Measurements from ENCODE around the gene KIAA1671. TPM values are rescaled to one million over a fixed set of nuclear protein-coding genes. Genes with fewer than 3 reads are reported as not detected.

KIAA1671 gene
- total RNA-seq, 1 experiment from 2014 or later: 9.6 TPM

- no peak for DNase-seq (ENCODE audit: low spot score)
- in situ Hi-C loops (cut with HindIII; ENCODE audit: low sequenced_read_pairs): no loop called here
Observed at GRCh38 chr22:24976442-24977218, 24.1 kb downstream of the KIAA1671 start.

- in situ Hi-C loops (cut with HindIII; ENCODE audit: low sequenced_read_pairs): no loop called here
- DNase-seq (ENCODE audit: low spot score): no peak
Observed at GRCh38 chr22:24977370-24978221, 25.1 kb downstream of the KIAA1671 start.

GRCh38 chr22:24978308-24978707 lies 25.8 kb downstream of the KIAA1671 start:
- in situ Hi-C loops (cut with HindIII; ENCODE audit: low sequenced_read_pairs): no loop called here
- DNase-seq (ENCODE audit: low spot score): no peak

GRCh38 chr22:24981066-24981465 lies 28.6 kb downstream of the KIAA1671 start:
- in situ Hi-C loops (cut with HindIII; ENCODE audit: low sequenced_read_pairs): no loop called here
- DNase-seq (ENCODE audit: low spot score): no peak

- in situ Hi-C loops (cut with HindIII; ENCODE audit: low sequenced_read_pairs): no loop called here
Observed at GRCh38 chr22:24981656-24982055, 29.1 kb downstream of the KIAA1671 start.

GRCh38 chr22:24982301-24983056 lies 30.0 kb downstream of the KIAA1671 start:
- in situ Hi-C loops (cut with HindIII; ENCODE audit: low sequenced_read_pairs): no loop called here
- DNase-seq (ENCODE audit: low spot score): no peak

More at GRCh38 chr22:24981656-24982055, 29.1 kb downstream of the KIAA1671 start:
- no peak for DNase-seq (ENCODE audit: low spot score)

GRCh38 chr22:24983151-24983550 lies 30.6 kb downstream of the KIAA1671 start:
- in situ Hi-C loops (cut with HindIII; ENCODE audit: low sequenced_read_pairs): no loop called here
- DNase-seq (ENCODE audit: low spot score): no peak

GRCh38 chr22:24984122-24984521 lies 31.6 kb downstream of the KIAA1671 start:
- no peak for DNase-seq (ENCODE audit: low spot score)
- in situ Hi-C loops (cut with HindIII; ENCODE audit: low sequenced_read_pairs): no loop called here

- no peak for DNase-seq (ENCODE audit: low spot score)
- in situ Hi-C loops (cut with HindIII; ENCODE audit: low sequenced_read_pairs): no loop called here
Observed at GRCh38 chr22:24985826-24986214, 33.3 kb downstream of the KIAA1671 start.

- DNase-seq (ENCODE audit: low spot score): no peak
- in situ Hi-C loops (cut with HindIII; ENCODE audit: low sequenced_read_pairs): no loop called here
Observed at GRCh38 chr22:24986816-24987215, 34.3 kb downstream of the KIAA1671 start.

GRCh38 chr22:24989135-24989534 lies 36.6 kb downstream of the KIAA1671 start:
- no peak for DNase-seq (ENCODE audit: low spot score)
- in situ Hi-C loops (cut with HindIII; ENCODE audit: low sequenced_read_pairs): no loop called here

- in situ Hi-C loops (cut with HindIII; ENCODE audit: low sequenced_read_pairs): no loop called here
- no peak for DNase-seq (ENCODE audit: low spot score)
Observed at GRCh38 chr22:24989541-24989951, 37.0 kb downstream of the KIAA1671 start.

- in situ Hi-C loops (cut with HindIII; ENCODE audit: low sequenced_read_pairs): no loop called here
Observed at GRCh38 chr22:24990344-24990905, 37.9 kb downstream of the KIAA1671 start.

GRCh38 chr22:24992946-24993345 lies 40.4 kb downstream of the KIAA1671 start:
- in situ Hi-C loops (cut with HindIII; ENCODE audit: low sequenced_read_pairs): no loop called here
- no peak for DNase-seq (ENCODE audit: low spot score)

More at GRCh38 chr22:24990344-24990905, 37.9 kb downstream of the KIAA1671 start:
- DNase-seq (ENCODE audit: low spot score): no peak

GRCh38 chr22:24994070-24994763 lies 41.7 kb downstream of the KIAA1671 start:
- no peak for DNase-seq (ENCODE audit: low spot score)
- in situ Hi-C loops (cut with HindIII; ENCODE audit: low sequenced_read_pairs): no loop called here

GRCh38 chr22:24995649-24996180 lies 43.2 kb downstream of the KIAA1671 start:
- no peak for DNase-seq (ENCODE audit: low spot score)
- in situ Hi-C loops (cut with HindIII; ENCODE audit: low sequenced_read_pairs): no loop called here

- DNase-seq (ENCODE audit: low spot score): no peak
- in situ Hi-C loops (cut with HindIII; ENCODE audit: low sequenced_read_pairs): no loop called here
Observed at GRCh38 chr22:24996420-24996952, 44.0 kb downstream of the KIAA1671 start.

- DNase-seq (ENCODE audit: low spot score): no peak
- in situ Hi-C loops (cut with HindIII; ENCODE audit: low sequenced_read_pairs): no loop called here
Observed at GRCh38 chr22:24997023-24997422, 44.5 kb downstream of the KIAA1671 start.

Measured in G401 (cell line).